Activated T-cell treated with anti-CD3 and anti-CD28 coated beads for 24 hours (primary cell): ENCODE data around the gene LRIT1.

Source experiments
- DNase-seq: peaks from one replicate; pipeline ENCODE4 v3.0.0-alpha.2; 2020; ENCODE audit warnings: low read depth

LRIT1 gene

GRCh38 chr10:84254552-84255478, 13.5 kb upstream of the LRIT1 start:
- DNase-seq: no peak

GRCh38 chr10:84248794-84249193, 7.4 kb upstream of the LRIT1 start:
- no peak for DNase-seq

- DNase-seq: no peak
These were observed 6.2 kb upstream of the LRIT1 start for GRCh38 chr10:84247496-84247895.

- no peak for DNase-seq
These were observed 3.4 kb upstream of the LRIT1 start, which contains the start of gene RGR for GRCh38 chr10:84244651-84245270. RGR (plus strand) TSS chr10:84245053; CDS start chr10:84245091, 38 bp downstream.

GRCh38 chr10:84243759-84244158, 2.4 kb upstream of the LRIT1 start:
- DNase-seq: no peak

- no peak for DNase-seq
These were observed 2.4 kb downstream of the LRIT1 start for GRCh38 chr10:84238909-84239308.

- DNase-seq: no peak
These were observed 3.9 kb downstream of the LRIT1 start for GRCh38 chr10:84237199-84238051.

GRCh38 chr10:84236807-84237198, 4.5 kb downstream of the LRIT1 start:
- DNase-seq: no peak

- DNase-seq: no peak
These were observed 6.2 kb downstream of the LRIT1 start for GRCh38 chr10:84235096-84235495.

- no peak for DNase-seq
These were observed 6.9 kb downstream of the LRIT1 start for GRCh38 chr10:84234479-84234878.

GRCh38 chr10:84233940-84234339, 7.4 kb downstream of the LRIT1 start:
- DNase-seq: no peak

- no peak for DNase-seq
These were observed 9.0 kb downstream of the LRIT1 start for GRCh38 chr10:84232376-84232775.

GRCh38 chr10:84230359-84230758, 11.0 kb downstream of the LRIT1 start:
- DNase-seq: no peak

- no peak for DNase-seq
These were observed 13.5 kb downstream of the LRIT1 start for GRCh38 chr10:84227810-84228209.

GRCh38 chr10:84226616-84227015, 14.7 kb downstream of the LRIT1 start:
- no peak for DNase-seq

- no peak for DNase-seq
These were observed 15.7 kb downstream of the LRIT1 start, which contains the start of gene LRIT2 for GRCh38 chr10:84225427-84226173. LRIT2 (minus strand) TSS chr10:84225544; CDS start chr10:84225520, 24 bp downstream.

GRCh38 chr10:84224411-84225028, 16.8 kb downstream of the LRIT1 start:
- no peak for DNase-seq

GRCh38 chr10:84221916-84222315, 19.4 kb downstream of the LRIT1 start:
- DNase-seq: no peak

- DNase-seq: no peak
These were observed 23.6 kb downstream of the LRIT1 start for GRCh38 chr10:84217746-84218145.

- no peak for DNase-seq
These were observed 24.5 kb downstream of the LRIT1 start for GRCh38 chr10:84216834-84217233.

GRCh38 chr10:84214612-84215235, 26.6 kb downstream of the LRIT1 start:
- DNase-seq: peak; percentile 11
